HepG2 (cell line): ENCODE measurements around the gene CDK10. TPM values are rescaled to one million over a fixed set of nuclear protein-coding genes. Genes with fewer than 3 reads are reported as not detected.

Experiments
- MEF2D ChIP-seq: sonication (generic); formaldehyde crosslinking; IDR thresholded peaks from 2 replicates; pipeline ENCODE4 v1.5.1; 2020; ENCODE audit warnings: mild to moderate bottlenecking, missing genetic modification reagents
- RNF2 ChIP-seq: fragments of 450-650 bp; conservative IDR thresholded peaks from 2 replicates; pipeline ENCODE4 v1.6.1; 2016; ENCODE audit warnings: low read depth
- ZFYVE20 ChIP-seq: sonication (generic); formaldehyde crosslinking; IDR thresholded peaks from 2 replicates; pipeline ENCODE4 v1.8.0; 2023; ENCODE audit warnings: low read depth, mild to moderate bottlenecking, moderate library complexity, missing genetic modification reagents, borderline replicate concordance
- ZKSCAN8 ChIP-seq: IDR thresholded peaks from 2 replicates; pipeline ENCODE4 v1.6.1; 2016; ENCODE audit warnings: borderline replicate concordance, missing genetic modification reagents, missing compliant biosample characterization
- ZNF496 ChIP-seq: sonication (generic); formaldehyde crosslinking; IDR thresholded peaks from 2 replicates; pipeline ENCODE4 v1.8.1; 2023; ENCODE audit warnings: mild to moderate bottlenecking, moderate library complexity, missing genetic modification reagents; ENCODE audit not compliant: insufficient replicate concordance
- ZNF703 ChIP-seq: sonication (generic); formaldehyde crosslinking; IDR thresholded peaks from 2 replicates; pipeline ENCODE4 v1.5.1; 2020; ENCODE audit warnings: missing genetic modification reagents, mild to moderate bottlenecking, moderate library complexity, borderline replicate concordance
- polyA plus RNA-seq, 8 experiments: library from polyadenylated mRNA; depleted of rRNA in 3 of 8; stranded (reverse) in 7 of 8; unstranded in 1 of 8; fragments of >200 nt; fragmentation: Illumina TruSeq in 4 of 8; extraction: Trizol in 4 of 8; gene quantifications; 2 replicates each; pipeline versions ENCODE4 v1.2.1 to v1.2.3, GENCODE V29; 2011 to 2016; ENCODE audit warnings: low read depth in 4 of 8, missing spikeins in 1 of 8, mixed read lengths in 1 of 8; ENCODE audit not compliant: insufficient read depth in 1 of 8
- total RNA-seq, 5 experiments: library from RNA; depleted of rRNA; stranded (reverse); fragments of >200 nt; fragmentation: Illumina TruSeq; extraction: Trizol; gene quantifications; 2 replicates each; pipeline ENCODE4 v1.2.3, GENCODE V29; 2016; ENCODE audit warnings: low read depth in 1 of 5
- TF ChIP-seq, protein P1 (sequence below), 2 experiments: IDR thresholded peaks; 2 replicates each; pipeline ENCODE4 v1.6.1; 2011 to 2012; ENCODE audit warnings: low read length in 2 of 2, borderline replicate concordance in 1 of 2, low read depth in 1 of 2, mild to moderate bottlenecking in 1 of 2, moderate library complexity in 1 of 2
- TF ChIP-seq, protein P2 (sequence below): sonication (generic); formaldehyde crosslinking; IDR thresholded peaks from 2 replicates; pipeline ENCODE4 v1.4.0; 2020; ENCODE audit warnings: missing genetic modification reagents
- TF ChIP-seq, protein P3 (sequence below): sonication (generic); formaldehyde crosslinking; IDR thresholded peaks from 2 replicates; pipeline ENCODE4 v1.4.0; 2020; ENCODE audit warnings: missing genetic modification reagents
- TF ChIP-seq, protein P4 (sequence below): sonication (generic); formaldehyde crosslinking; IDR thresholded peaks from 2 replicates; pipeline ENCODE4 v1.8.0; 2022; ENCODE audit warnings: mild to moderate bottlenecking, missing genetic modification reagents, moderate library complexity
- TF ChIP-seq, protein P5 (sequence below): sonication (generic); formaldehyde crosslinking; IDR thresholded peaks from 2 replicates; pipeline ENCODE4 v1.4.0; 2020; ENCODE audit warnings: mild to moderate bottlenecking, missing genetic modification reagents

Gene CDK10
- total and polyA plus RNA-seq, 2 of the 13 experiments (the other 11 are each of a cell fraction or from before 2014, with no cell fraction given), result 2.5 to 3.9 TPM

DNA sequence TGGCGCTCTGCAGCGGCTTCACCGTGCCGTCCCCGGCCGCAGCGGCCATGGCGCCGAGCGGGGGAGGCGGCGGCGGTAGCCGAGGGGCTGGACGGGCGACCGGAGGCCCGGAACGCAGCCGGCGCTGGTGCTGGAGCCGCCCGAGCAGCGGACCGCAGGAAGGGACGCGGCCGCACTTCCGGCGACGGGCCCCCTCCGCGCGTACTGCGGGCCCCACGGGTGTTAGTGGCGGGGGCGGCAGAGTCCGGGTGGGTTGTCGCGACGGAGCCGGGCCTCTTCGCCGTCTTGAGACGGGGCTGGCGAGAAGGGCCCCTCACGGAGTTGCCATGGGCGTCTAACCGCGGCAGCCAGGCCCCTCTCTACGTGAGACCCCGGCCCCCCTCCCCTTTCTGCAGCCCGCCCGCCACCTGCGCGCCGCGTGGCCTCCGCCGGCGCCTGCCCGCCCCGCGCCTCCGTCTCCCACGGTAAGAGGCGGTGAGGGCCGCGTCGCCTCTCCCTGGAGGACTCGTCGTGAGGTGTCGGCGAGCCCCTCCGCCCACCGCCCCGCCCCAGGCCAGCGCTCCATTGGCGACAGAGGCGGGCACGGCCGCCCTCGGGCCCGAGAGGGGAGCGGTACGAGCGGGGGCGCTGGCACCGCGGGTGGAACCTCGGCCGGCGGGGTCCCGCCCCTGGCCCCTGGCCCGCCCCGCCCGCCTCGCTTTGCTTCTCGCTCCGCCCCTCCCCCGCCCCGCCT, 34.5 kb downstream of the CDK10 start, which contains the start of the genes VPS9D1 and ZNF276 (continued):
- TF ChIP-seq, protein P1, sequence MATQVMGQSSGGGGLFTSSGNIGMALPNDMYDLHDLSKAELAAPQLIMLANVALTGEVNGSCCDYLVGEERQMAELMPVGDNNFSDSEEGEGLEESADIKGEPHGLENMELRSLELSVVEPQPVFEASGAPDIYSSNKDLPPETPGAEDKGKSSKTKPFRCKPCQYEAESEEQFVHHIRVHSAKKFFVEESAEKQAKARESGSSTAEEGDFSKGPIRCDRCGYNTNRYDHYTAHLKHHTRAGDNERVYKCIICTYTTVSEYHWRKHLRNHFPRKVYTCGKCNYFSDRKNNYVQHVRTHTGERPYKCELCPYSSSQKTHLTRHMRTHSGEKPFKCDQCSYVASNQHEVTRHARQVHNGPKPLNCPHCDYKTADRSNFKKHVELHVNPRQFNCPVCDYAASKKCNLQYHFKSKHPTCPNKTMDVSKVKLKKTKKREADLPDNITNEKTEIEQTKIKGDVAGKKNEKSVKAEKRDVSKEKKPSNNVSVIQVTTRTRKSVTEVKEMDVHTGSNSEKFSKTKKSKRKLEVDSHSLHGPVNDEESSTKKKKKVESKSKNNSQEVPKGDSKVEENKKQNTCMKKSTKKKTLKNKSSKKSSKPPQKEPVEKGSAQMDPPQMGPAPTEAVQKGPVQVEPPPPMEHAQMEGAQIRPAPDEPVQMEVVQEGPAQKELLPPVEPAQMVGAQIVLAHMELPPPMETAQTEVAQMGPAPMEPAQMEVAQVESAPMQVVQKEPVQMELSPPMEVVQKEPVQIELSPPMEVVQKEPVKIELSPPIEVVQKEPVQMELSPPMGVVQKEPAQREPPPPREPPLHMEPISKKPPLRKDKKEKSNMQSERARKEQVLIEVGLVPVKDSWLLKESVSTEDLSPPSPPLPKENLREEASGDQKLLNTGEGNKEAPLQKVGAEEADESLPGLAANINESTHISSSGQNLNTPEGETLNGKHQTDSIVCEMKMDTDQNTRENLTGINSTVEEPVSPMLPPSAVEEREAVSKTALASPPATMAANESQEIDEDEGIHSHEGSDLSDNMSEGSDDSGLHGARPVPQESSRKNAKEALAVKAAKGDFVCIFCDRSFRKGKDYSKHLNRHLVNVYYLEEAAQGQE (IDR thresholded peaks at IDR 0.05; ENCODE audit: borderline replicate concordance in 1 of 2, low read depth in 1 of 2, low read length in 2 of 2), result peak in 1 of 2 experiments; percentile 58; a peak in 1 of 4 replicates
- TF ChIP-seq, protein P2, sequence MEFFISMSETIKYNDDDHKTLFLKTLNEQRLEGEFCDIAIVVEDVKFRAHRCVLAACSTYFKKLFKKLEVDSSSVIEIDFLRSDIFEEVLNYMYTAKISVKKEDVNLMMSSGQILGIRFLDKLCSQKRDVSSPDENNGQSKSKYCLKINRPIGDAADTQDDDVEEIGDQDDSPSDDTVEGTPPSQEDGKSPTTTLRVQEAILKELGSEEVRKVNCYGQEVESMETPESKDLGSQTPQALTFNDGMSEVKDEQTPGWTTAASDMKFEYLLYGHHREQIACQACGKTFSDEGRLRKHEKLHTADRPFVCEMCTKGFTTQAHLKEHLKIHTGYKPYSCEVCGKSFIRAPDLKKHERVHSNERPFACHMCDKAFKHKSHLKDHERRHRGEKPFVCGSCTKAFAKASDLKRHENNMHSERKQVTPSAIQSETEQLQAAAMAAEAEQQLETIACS (CRISPR knock-in tag), result 0 out of 2 replicates have a peak, but pooled peaks have one; percentile 51
- TF ChIP-seq ZNF703 (CRISPR knock-in tag), result no peak
- TF ChIP-seq, protein P3, sequence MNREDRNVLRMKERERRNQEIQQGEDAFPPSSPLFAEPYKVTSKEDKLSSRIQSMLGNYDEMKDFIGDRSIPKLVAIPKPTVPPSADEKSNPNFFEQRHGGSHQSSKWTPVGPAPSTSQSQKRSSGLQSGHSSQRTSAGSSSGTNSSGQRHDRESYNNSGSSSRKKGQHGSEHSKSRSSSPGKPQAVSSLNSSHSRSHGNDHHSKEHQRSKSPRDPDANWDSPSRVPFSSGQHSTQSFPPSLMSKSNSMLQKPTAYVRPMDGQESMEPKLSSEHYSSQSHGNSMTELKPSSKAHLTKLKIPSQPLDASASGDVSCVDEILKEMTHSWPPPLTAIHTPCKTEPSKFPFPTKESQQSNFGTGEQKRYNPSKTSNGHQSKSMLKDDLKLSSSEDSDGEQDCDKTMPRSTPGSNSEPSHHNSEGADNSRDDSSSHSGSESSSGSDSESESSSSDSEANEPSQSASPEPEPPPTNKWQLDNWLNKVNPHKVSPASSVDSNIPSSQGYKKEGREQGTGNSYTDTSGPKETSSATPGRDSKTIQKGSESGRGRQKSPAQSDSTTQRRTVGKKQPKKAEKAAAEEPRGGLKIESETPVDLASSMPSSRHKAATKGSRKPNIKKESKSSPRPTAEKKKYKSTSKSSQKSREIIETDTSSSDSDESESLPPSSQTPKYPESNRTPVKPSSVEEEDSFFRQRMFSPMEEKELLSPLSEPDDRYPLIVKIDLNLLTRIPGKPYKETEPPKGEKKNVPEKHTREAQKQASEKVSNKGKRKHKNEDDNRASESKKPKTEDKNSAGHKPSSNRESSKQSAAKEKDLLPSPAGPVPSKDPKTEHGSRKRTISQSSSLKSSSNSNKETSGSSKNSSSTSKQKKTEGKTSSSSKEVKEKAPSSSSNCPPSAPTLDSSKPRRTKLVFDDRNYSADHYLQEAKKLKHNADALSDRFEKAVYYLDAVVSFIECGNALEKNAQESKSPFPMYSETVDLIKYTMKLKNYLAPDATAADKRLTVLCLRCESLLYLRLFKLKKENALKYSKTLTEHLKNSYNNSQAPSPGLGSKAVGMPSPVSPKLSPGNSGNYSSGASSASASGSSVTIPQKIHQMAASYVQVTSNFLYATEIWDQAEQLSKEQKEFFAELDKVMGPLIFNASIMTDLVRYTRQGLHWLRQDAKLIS (CRISPR knock-in tag), result 0 out of 2 replicates have a peak, but pooled peaks have one; percentile 61
- TF ChIP-seq ZKSCAN8 (CRISPR knock-in tag), result 0 out of 2 replicates have a peak, but pooled peaks have one; percentile 28
- TF ChIP-seq, protein P4, sequence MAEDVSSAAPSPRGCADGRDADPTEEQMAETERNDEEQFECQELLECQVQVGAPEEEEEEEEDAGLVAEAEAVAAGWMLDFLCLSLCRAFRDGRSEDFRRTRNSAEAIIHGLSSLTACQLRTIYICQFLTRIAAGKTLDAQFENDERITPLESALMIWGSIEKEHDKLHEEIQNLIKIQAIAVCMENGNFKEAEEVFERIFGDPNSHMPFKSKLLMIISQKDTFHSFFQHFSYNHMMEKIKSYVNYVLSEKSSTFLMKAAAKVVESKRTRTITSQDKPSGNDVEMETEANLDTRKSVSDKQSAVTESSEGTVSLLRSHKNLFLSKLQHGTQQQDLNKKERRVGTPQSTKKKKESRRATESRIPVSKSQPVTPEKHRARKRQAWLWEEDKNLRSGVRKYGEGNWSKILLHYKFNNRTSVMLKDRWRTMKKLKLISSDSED, result peak; percentile 29; the same call in 1 of the 2 replicates
- TF ChIP-seq, protein P5, sequence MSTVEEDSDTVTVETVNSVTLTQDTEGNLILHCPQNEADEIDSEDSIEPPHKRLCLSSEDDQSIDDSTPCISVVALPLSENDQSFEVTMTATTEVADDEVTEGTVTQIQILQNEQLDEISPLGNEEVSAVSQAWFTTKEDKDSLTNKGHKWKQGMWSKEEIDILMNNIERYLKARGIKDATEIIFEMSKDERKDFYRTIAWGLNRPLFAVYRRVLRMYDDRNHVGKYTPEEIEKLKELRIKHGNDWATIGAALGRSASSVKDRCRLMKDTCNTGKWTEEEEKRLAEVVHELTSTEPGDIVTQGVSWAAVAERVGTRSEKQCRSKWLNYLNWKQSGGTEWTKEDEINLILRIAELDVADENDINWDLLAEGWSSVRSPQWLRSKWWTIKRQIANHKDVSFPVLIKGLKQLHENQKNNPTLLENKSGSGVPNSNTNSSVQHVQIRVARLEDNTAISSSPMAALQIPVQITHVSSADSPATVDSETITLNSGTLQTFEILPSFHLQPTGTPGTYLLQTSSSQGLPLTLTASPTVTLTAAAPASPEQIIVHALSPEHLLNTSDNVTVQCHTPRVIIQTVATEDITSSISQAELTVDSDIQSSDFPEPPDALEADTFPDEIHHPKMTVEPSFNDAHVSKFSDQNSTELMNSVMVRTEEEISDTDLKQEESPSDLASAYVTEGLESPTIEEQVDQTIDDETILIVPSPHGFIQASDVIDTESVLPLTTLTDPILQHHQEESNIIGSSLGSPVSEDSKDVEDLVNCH (CRISPR knock-in tag), result peak; percentile 24; the same call in 1 of the 2 replicates
- TF ChIP-seq ZNF496 (CRISPR knock-in tag), result no peak
- peak; percentile 45; the same call in 1 of the 2 replicates for TF ChIP-seq RNF2
- TF ChIP-seq MEF2D (CRISPR knock-in tag), result no peak
- TF ChIP-seq ZFYVE20, result peak; percentile 52; the same call in 1 of the 2 replicates
